Thyroid gland (tissue), 4 donors: ENCODE measurements around the gene CEMIP2. TPM values are rescaled to one million over a fixed set of nuclear protein-coding genes. Genes with fewer than 3 reads are reported as not detected.
"Not testable (repeated sequence)": the region's sequence is repeated elsewhere in the genome, so short reads cannot be mapped to it uniquely, and the experiment has no call there.

ENCODE experiments used
- DNase-seq, 2 donors: peaks; one replicate each; pipeline ENCODE4 v3.0.0-alpha.2; 2019
- H3K27ac ChIP-seq, 3 donors: fragments of 200-600 bp; sonication (generic); 1 replicate in 2 of 3; 2 replicates in 1 of 3; pipeline ENCODE4 v1.5.1; 2016 to 2019; ENCODE audit warnings: mild to moderate bottlenecking in 1 of 3, moderate library complexity in 1 of 3
- H3K27me3 ChIP-seq: fragments of 200-600 bp; sonication (generic); one replicate; pipeline ENCODE4 v1.5.1; 2019
- H3K36me3 ChIP-seq, 2 donors: fragments of 200-600 bp; sonication (generic); one replicate each; pipeline ENCODE4 v1.5.1; 2016 to 2019
- H3K4me1 ChIP-seq, 2 donors: fragments of 200-600 bp; sonication (generic); one replicate each; pipeline ENCODE4 v1.5.1; 2017 to 2019
- H3K4me3 ChIP-seq, 3 donors: fragments of 200-600 bp; sonication (generic); replicated peaks in 1 of 3; 1 replicate in 2 of 3; 2 replicates in 1 of 3; pipeline ENCODE4 v1.5.1; 2016; ENCODE audit warnings: mild to moderate bottlenecking in 1 of 3
- H3K9me3 ChIP-seq: fragments of 200-600 bp; sonication (generic); one replicate; pipeline ENCODE4 v1.5.1; 2017
- CTCF ChIP-seq, 6 experiments: fragments of 200-600 bp in 3 of 6; fragments of 450-650 bp in 3 of 6; sonication (generic) in 3 of 6; IDR thresholded peaks; one replicate each; pipeline ENCODE4 v1.5.1; 2016 to 2019; ENCODE audit warnings: antibody characterized with exemption in 6 of 6, mild to moderate bottlenecking in 2 of 6, inconsistent platforms in 1 of 6, moderate library complexity in 1 of 6
- POLR2A ChIP-seq, 2 donors: fragments of 450-650 bp; IDR thresholded peaks; one replicate each; pipeline ENCODE4 v1.6.1; 2017; ENCODE audit warnings: antibody characterized with exemption in 2 of 2, mild to moderate bottlenecking in 2 of 2, moderate library complexity in 1 of 2
- WGBS, 2 donors: methylation state at CpG; one replicate each; pipeline ENCODE4 v1.1.5; 2017; 5-methylcytosine and 5-hydroxymethylcytosine counted together
- intact Hi-C: fragments of 100-400 bp; cut with DNase I; formaldehyde crosslinking; loops from one replicate; pipeline ENCODE4 v1.15.1; 2023
- total RNA-seq, 4 donors: library from RNA; depleted of rRNA; stranded (reverse); fragments of >200 nt; gene quantifications; one replicate each; pipeline ENCODE4 v1.2.3, GENCODE V29; 2016

CEMIP2 gene
- total RNA-seq, 4 donors from 2014 or later, result 29.6 to 111 (median 34.0) TPM

- intact Hi-C loops, result no loop called here
- H3K36me3 ChIP-seq, result peaks cover 0 to 13% of the 10 kb centered on the region in 2 donors
Observed at GRCh38 chr9:71694332-71694731, 74.0 kb downstream of the CEMIP2 start.

GRCh38 chr9:71693607-71694006, 74.7 kb downstream of the CEMIP2 start:
- 95 to 96% methylated on average over 3 of the region's 3 CpGs for WGBS, 2 donors
- Histone ChIP-seq H3K4me3 (no peak overlapping the region), H3K36me3 (peaks cover 0 to 13% of the 10 kb centered on the region in 2 donors), H3K27ac (no peak overlapping the region), H3K4me1 (no peaks in the 10 kb centered on the region), H3K27me3 (no peaks in the 10 kb centered on the region), H3K9me3 (no peaks in the 10 kb centered on the region)
- no peak for TF ChIP-seq CTCF (IDR thresholded peaks at IDR 0.05)
- TF ChIP-seq POLR2A (IDR thresholded peaks at IDR 0.05), result no peak
- intact Hi-C loops, result no loop called here
- no peak for DNase-seq

More at GRCh38 chr9:71694332-71694731, 74.0 kb downstream of the CEMIP2 start:
- DNase-seq, result no peak
- Histone ChIP-seq H3K27me3 (no peaks in the 10 kb centered on the region), H3K27ac (no peak overlapping the region), H3K4me3 (no peak overlapping the region), H3K9me3 (no peaks in the 10 kb centered on the region), H3K4me1 (no peaks in the 10 kb centered on the region)
- WGBS, 2 donors, result 97 to 99% methylated on average over 4 of the region's 4 CpGs
- TF ChIP-seq CTCF (IDR thresholded peaks at IDR 0.05) (no peak), POLR2A (IDR thresholded peaks at IDR 0.05) (no peak)

- H3K36me3 ChIP-seq, result peaks cover 0 to 10% of the 10 kb centered on the region in 2 donors
- H3K27me3 ChIP-seq, result no peaks in the 10 kb centered on the region
- no peak overlapping the region for H3K27ac ChIP-seq
- no peak overlapping the region for H3K4me3 ChIP-seq
- peak; percentile 46 to 51 for DNase-seq
- no peak for TF ChIP-seq POLR2A (IDR thresholded peaks at IDR 0.05)
- no peak for TF ChIP-seq CTCF (IDR thresholded peaks at IDR 0.05)
- intact Hi-C loops, result no loop called here
- WGBS, 2 donors, result 23 to 24% methylated on average over 1 of the region's 1 CpG
- no peaks in the 10 kb centered on the region for H3K4me1 ChIP-seq
- no peaks in the 10 kb centered on the region for H3K9me3 ChIP-seq
Observed at GRCh38 chr9:71692337-71692736, 76.0 kb downstream of the CEMIP2 start.

GRCh38 chr9:71691576-71691975, 76.7 kb downstream of the CEMIP2 start:
- Histone ChIP-seq H3K27ac (peak overlapping the region in 1 of 3 donors; percentile 3), H3K36me3 (peaks cover 0 to 10% of the 10 kb centered on the region in 2 donors)
- H3K4me1 ChIP-seq, H3K4me3 ChIP-seq, H3K9me3 ChIP-seq, H3K27me3 ChIP-seq, intact Hi-C loops, DNase-seq: not testable (repeated sequence)

- Histone ChIP-seq H3K4me3 (no peak overlapping the region), H3K9me3 (no peaks in the 10 kb centered on the region), H3K36me3 (peaks cover 0 to 10% of the 10 kb centered on the region in 2 donors), H3K27me3 (no peaks in the 10 kb centered on the region), H3K4me1 (no peaks in the 10 kb centered on the region), H3K27ac (no peak overlapping the region)
- no peak for DNase-seq
- TF ChIP-seq POLR2A (IDR thresholded peaks at IDR 0.05) (no peak), CTCF (IDR thresholded peaks at IDR 0.05) (no peak)
- intact Hi-C loops, result no loop called here
- WGBS, 2 donors, result 96 to 97% methylated on average over 6 of the region's 6 CpGs
Observed at GRCh38 chr9:71690689-71691435, 77.5 kb downstream of the CEMIP2 start.
